Gastroesophageal sphincter (tissue), 3 donors: ENCODE results near the gene FRMD3.

Experiments used
- EP300 ChIP-seq: sonication (generic); formaldehyde crosslinking; IDR thresholded peaks from one replicate; pipeline ENCODE4 v1.6.1; 2017; ENCODE audit warnings: antibody characterized with exemption, mild to moderate bottlenecking
- POLR2A ChIP-seq, 2 donors: fragments of 450-650 bp; IDR thresholded peaks; one replicate each; pipeline ENCODE4 v1.6.1; 2017; ENCODE audit warnings: antibody characterized with exemption in 2 of 2, mild to moderate bottlenecking in 2 of 2, moderate library complexity in 1 of 2
- TF ChIP-seq, protein P1 (sequence below), 4 experiments: fragments of 200-600 bp in 2 of 4; fragments of 450-650 bp in 2 of 4; sonication (generic) in 1 of 4; IDR thresholded peaks; one replicate each; pipeline ENCODE4 v1.5.1; 2017 to 2019; ENCODE audit warnings: antibody characterized with exemption in 4 of 4, mild to moderate bottlenecking in 2 of 4, moderate library complexity in 2 of 4

DNA sequence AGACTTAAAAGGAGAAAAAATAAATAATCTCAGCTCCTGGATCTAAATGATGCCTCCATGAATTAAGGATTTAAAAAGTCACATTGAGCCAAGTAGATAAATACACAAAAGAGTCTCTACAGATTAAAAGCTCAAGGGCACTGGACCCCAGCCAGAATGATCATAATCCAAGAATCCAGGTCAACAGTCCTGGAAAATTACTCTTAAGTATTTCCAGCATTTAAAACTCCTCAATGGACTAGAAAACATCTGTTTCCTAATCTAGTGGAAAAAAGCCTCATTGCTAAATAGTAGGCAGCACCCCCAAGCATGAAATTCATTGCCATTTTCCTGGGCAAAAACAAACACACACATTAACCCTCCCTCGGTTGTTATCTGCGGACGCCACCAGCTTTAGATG is 96.8 kb downstream of the FRMD3 start:
- TF ChIP-seq, protein P1, sequence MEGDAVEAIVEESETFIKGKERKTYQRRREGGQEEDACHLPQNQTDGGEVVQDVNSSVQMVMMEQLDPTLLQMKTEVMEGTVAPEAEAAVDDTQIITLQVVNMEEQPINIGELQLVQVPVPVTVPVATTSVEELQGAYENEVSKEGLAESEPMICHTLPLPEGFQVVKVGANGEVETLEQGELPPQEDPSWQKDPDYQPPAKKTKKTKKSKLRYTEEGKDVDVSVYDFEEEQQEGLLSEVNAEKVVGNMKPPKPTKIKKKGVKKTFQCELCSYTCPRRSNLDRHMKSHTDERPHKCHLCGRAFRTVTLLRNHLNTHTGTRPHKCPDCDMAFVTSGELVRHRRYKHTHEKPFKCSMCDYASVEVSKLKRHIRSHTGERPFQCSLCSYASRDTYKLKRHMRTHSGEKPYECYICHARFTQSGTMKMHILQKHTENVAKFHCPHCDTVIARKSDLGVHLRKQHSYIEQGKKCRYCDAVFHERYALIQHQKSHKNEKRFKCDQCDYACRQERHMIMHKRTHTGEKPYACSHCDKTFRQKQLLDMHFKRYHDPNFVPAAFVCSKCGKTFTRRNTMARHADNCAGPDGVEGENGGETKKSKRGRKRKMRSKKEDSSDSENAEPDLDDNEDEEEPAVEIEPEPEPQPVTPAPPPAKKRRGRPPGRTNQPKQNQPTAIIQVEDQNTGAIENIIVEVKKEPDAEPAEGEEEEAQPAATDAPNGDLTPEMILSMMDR (IDR thresholded peaks at IDR 0.05) = no peak
- TF ChIP-seq POLR2A (IDR thresholded peaks at IDR 0.05) = no peak
- TF ChIP-seq EP300 = no peak
